Astrocyte of the hippocampus (primary cell): Measurements from ENCODE around the gene NFKBIE.
A peak's percentile ranks its signal among the peaks of the same experiment; 100 is the strongest.
"Not testable (repeated sequence)": the region's sequence is repeated elsewhere in the genome, so short reads cannot be mapped to it uniquely, and the experiment has no call there.

Experiments used
- DNase-seq: peaks from one replicate; pipeline ENCODE4 v3.0.0; 2011; ENCODE audit warnings: low read depth, low spot score

NFKBIE gene

GRCh38 chr6:44265007-44265721, at the start of gene NFKBIE:
Gene NFKBIE, minus strand, starts transcription at chr6:44265551. Its CDS starts 205 bp downstream, at chr6:44265346.
- DNase-seq = peak; percentile 97

GRCh38 chr6:44314657-44315056, 49.3 kb upstream of the NFKBIE start:
- not testable (repeated sequence) for DNase-seq

- DNase-seq = peak; percentile 95
These were observed 47.8 kb upstream of the NFKBIE start, which contains the start of gene AARS2 for GRCh38 chr6:44312901-44313788. Gene AARS2, minus strand, starts transcription at chr6:44313347. Its CDS starts 24 bp downstream, at chr6:44313323.

GRCh38 chr6:44311767-44312166, 46.4 kb upstream of the NFKBIE start:
- DNase-seq = no peak

- no peak for DNase-seq
These were observed 46.0 kb upstream of the NFKBIE start for GRCh38 chr6:44311304-44311703.

- DNase-seq = no peak
These were observed 44.9 kb upstream of the NFKBIE start for GRCh38 chr6:44310241-44310640.

GRCh38 chr6:44309631-44310030, 44.3 kb upstream of the NFKBIE start:
- DNase-seq = no peak

- DNase-seq = peak; percentile 83
These were observed 43.7 kb upstream of the NFKBIE start for GRCh38 chr6:44309092-44309491.

- no peak for DNase-seq
These were observed 41.9 kb upstream of the NFKBIE start for GRCh38 chr6:44307217-44307616.

GRCh38 chr6:44306710-44307109, 41.4 kb upstream of the NFKBIE start:
- no peak for DNase-seq

- DNase-seq = no peak
These were observed 39.9 kb upstream of the NFKBIE start for GRCh38 chr6:44305200-44305725.

- DNase-seq = peak; percentile 59
These were observed 39.2 kb upstream of the NFKBIE start for GRCh38 chr6:44304282-44305199.

- no peak for DNase-seq
These were observed 38.5 kb upstream of the NFKBIE start for GRCh38 chr6:44303842-44304241.

- no peak for DNase-seq
These were observed 37.5 kb upstream of the NFKBIE start for GRCh38 chr6:44302856-44303255.

GRCh38 chr6:44301782-44302564, 36.6 kb upstream of the NFKBIE start:
- no peak for DNase-seq

GRCh38 chr6:44301106-44301505, 35.8 kb upstream of the NFKBIE start:
- DNase-seq = no peak

- DNase-seq = no peak
These were observed 35.0 kb upstream of the NFKBIE start for GRCh38 chr6:44300292-44300823.

- DNase-seq = no peak
These were observed 33.5 kb upstream of the NFKBIE start for GRCh38 chr6:44298864-44299263.

GRCh38 chr6:44298055-44298803, 32.9 kb upstream of the NFKBIE start:
- DNase-seq = no peak
